Bronchial epithelial cell (primary cell): ENCODE measurements around the gene BRME1. TPM values are rescaled to one million over a fixed set of nuclear protein-coding genes. Genes with fewer than 3 reads are reported as not detected.

Experiments
- DNase-seq: peaks from one replicate; pipeline ENCODE4 v3.0.0-alpha.2; 2010; ENCODE audit warnings: low read depth
- FAIRE-seq: peaks from 2 replicates; lab custom pipeline; 2011; peaks lifted over from hg19 to GRCh38; lab: Jason Lieb, UNC
- H3K27me3 ChIP-seq: 2 replicates; pipeline ENCODE4 v1.5.1; 2011; ENCODE audit warnings: low read length; ENCODE audit not compliant: control insufficient read depth, insufficient read depth
- H3K36me3 ChIP-seq: 2 replicates; pipeline ENCODE4 v1.5.1; 2011; ENCODE audit warnings: low read length; ENCODE audit not compliant: control insufficient read depth, insufficient read depth
- H3K4me3 ChIP-seq: 2 replicates; pipeline ENCODE4 v1.5.1; 2011; ENCODE audit warnings: mild to moderate bottlenecking, low read depth, low read length, control low read depth
- total RNA-seq: library from RNA; depleted of rRNA; stranded (reverse); fragments of >200 nt; gene quantifications from 2 replicates; pipeline ENCODE4 v1.2.1, GENCODE V29; 2014
- TF ChIP-seq, protein P1 (sequence below): IDR thresholded peaks from 2 replicates; pipeline ENCODE4 v1.5.1; 2011; ENCODE audit warnings: mild to moderate bottlenecking, moderate library complexity, low read length, control low read depth, inconsistent platforms; ENCODE audit not compliant: insufficient read depth, severe bottlenecking

The BRME1 gene
- total RNA-seq, 1 donor from 2014 or later = 0.26 TPM

GRCh38 chr19:13906521-13906904 lies 596 bp upstream of the BRME1 start:
- DNase-seq = no peak
- TF ChIP-seq, protein P1, sequence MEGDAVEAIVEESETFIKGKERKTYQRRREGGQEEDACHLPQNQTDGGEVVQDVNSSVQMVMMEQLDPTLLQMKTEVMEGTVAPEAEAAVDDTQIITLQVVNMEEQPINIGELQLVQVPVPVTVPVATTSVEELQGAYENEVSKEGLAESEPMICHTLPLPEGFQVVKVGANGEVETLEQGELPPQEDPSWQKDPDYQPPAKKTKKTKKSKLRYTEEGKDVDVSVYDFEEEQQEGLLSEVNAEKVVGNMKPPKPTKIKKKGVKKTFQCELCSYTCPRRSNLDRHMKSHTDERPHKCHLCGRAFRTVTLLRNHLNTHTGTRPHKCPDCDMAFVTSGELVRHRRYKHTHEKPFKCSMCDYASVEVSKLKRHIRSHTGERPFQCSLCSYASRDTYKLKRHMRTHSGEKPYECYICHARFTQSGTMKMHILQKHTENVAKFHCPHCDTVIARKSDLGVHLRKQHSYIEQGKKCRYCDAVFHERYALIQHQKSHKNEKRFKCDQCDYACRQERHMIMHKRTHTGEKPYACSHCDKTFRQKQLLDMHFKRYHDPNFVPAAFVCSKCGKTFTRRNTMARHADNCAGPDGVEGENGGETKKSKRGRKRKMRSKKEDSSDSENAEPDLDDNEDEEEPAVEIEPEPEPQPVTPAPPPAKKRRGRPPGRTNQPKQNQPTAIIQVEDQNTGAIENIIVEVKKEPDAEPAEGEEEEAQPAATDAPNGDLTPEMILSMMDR = no peak
- FAIRE-seq = no peak
- peaks cover 2% of the 10 kb centered on the region for H3K36me3 ChIP-seq
- H3K4me3 ChIP-seq = peak overlapping the region; percentile 76
- H3K27me3 ChIP-seq = no peaks in the 10 kb centered on the region

- H3K36me3 ChIP-seq = no peaks in the 10 kb centered on the region
- DNase-seq (no peak), FAIRE-seq (no peak)
- no peaks in the 10 kb centered on the region for H3K27me3 ChIP-seq
- TF ChIP-seq, protein P1 = peak; percentile 13
- H3K4me3 ChIP-seq = no peak overlapping the region
Measured at GRCh38 chr19:13902993-13903555, 2.8 kb downstream of the BRME1 start.

- TF ChIP-seq, protein P1 = no peak
- H3K36me3 ChIP-seq = no peaks in the 10 kb centered on the region
- FAIRE-seq (no peak), DNase-seq (no peak)
- no peak overlapping the region for H3K4me3 ChIP-seq
- no peaks in the 10 kb centered on the region for H3K27me3 ChIP-seq
Measured at GRCh38 chr19:13899912-13900584, 5.9 kb downstream of the BRME1 start.

- Histone ChIP-seq H3K4me3 (no peak overlapping the region), H3K36me3 (no peaks in the 10 kb centered on the region), H3K27me3 (no peaks in the 10 kb centered on the region)
- DNase-seq (no peak), FAIRE-seq (no peak)
- TF ChIP-seq, protein P1 = no peak
Measured at GRCh38 chr19:13899393-13899792, 6.5 kb downstream of the BRME1 start.

DNA sequence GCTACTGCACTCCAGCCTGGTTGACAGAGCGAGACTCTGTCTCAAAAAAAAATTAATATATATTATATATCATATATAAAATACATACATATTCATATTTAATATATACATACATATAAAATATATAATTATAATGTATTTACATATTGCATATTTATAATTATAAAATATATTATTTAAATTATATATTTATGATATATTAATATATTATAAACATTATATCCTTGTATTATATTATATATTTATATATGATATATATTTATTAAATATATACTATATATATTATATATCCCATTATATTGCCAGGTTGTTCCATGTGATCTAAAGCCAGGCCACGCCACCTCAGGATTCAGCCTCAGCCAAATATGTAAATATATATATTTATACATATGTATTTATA lies 9.7 kb downstream of the BRME1 start:
- DNase-seq (no peak), FAIRE-seq (no peak)
- TF ChIP-seq, protein P1 = no peak
- no peaks in the 10 kb centered on the region for H3K36me3 ChIP-seq
- H3K27me3 ChIP-seq = no peaks in the 10 kb centered on the region
- H3K4me3 ChIP-seq = no peak overlapping the region

DNA sequence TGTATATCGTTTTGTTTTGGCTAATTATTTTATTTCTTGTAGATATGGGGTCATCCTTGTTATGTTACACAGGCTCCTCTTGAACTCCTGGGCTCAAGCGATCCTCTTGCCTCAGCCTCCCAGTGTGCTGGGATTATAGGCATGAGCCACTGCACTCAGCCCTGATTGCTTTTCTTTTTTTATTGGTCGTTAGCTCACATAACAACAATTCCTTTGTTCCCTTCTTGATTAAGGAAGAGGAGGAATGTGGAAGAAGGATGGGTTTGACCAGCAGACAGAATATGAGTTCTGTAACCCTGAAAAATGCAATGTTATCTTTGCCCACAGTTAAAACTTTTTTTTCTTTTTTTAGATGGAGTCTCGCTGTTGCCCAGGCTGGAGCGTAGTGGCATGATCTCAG lies 11.4 kb downstream of the BRME1 start:
- Histone ChIP-seq H3K27me3 (no peaks in the 10 kb centered on the region), H3K36me3 (no peaks in the 10 kb centered on the region), H3K4me3 (no peak overlapping the region)
- TF ChIP-seq, protein P1 = no peak
- DNase-seq = no peak
- FAIRE-seq = no peak
